ENCODE results near the gene IL16. TPM values are rescaled to one million over a fixed set of nuclear protein-coding genes. Genes with fewer than 3 reads are reported as not detected.

IL16 gene
- total RNA-seq, 2 experiments from 2014 or later, result 58.8 to 63.1 TPM

DNA sequence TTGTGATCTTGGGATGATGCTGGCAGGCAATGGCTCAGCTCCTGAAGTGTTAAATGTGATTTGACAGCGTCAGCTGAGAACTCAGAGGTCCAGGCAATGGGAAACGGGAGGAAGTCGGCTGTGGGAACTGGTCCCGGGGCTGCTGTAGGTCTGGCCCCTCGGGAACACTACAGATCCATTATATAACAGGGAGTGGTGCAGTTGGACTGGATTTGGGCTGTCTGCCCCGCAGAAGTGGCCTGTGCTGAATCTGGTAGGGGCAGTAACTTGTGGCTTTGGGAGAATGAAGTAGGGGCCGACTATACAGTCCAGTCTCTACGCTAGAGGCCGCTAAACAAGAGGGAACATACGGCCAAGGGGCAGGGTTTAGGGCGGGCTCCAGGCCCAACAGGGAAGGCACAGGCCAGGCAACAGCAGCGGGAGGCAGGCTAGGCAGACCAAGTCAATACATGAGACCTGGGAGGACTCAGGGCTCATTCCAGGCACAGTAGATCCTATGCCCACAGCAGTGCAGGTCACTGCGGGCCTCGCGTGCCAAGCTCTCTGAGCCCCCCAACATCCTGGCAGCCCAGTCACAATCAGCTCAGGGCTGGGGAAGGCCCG, 20.3 kb upstream of the IL16 start:
- Mint-ChIP-seq H3K9me3 (no peaks in the 10 kb centered on the region), H3K36me3 (no peaks in the 10 kb centered on the region), H3K27me3 (peaks cover 6% of the 10 kb centered on the region), H3K4me3 (no peak overlapping the region), H3K27ac (no peak overlapping the region), H3K4me1 (ENCODE audit: low read depth) (no peaks in the 10 kb centered on the region)
- CTCF ChIA-PET, result no interaction called here
- POLR2A ChIA-PET, result no interaction called here
- DNase-seq, result no peak
- intact Hi-C loops (cut with micrococcal nuclease), result no loop called here

- ChIA-PET POLR2A (no interaction called here), CTCF (interaction anchor here (2.2 kb wide), 1 partner anchor 88 kb away, joined by 11 read pairs; no protein-coding TSS in a partner anchor)
- Mint-ChIP-seq H3K36me3 (no peaks in the 10 kb centered on the region), H3K27ac (no peak overlapping the region), H3K4me1 (ENCODE audit: low read depth) (no peaks in the 10 kb centered on the region), H3K4me3 (no peak overlapping the region), H3K27me3 (peaks cover 10% of the 10 kb centered on the region), H3K9me3 (no peaks in the 10 kb centered on the region)
- DNase-seq, result no peak
- intact Hi-C loops (cut with micrococcal nuclease), result no loop called here
Observed at GRCh38 chr15:81178365-81178764, 18.3 kb upstream of the IL16 start.

GRCh38 chr15:81181220-81181619, 15.5 kb upstream of the IL16 start:
- POLR2A ChIA-PET, result no interaction called here
- H3K27ac Mint-ChIP-seq, result no peak overlapping the region
- H3K4me1 Mint-ChIP-seq (ENCODE audit: low read depth), result no peaks in the 10 kb centered on the region
- H3K27me3 Mint-ChIP-seq, result peaks cover 19% of the 10 kb centered on the region
- no peak for DNase-seq
- no peak overlapping the region for H3K4me3 Mint-ChIP-seq
- H3K9me3 Mint-ChIP-seq, result no peaks in the 10 kb centered on the region
- CTCF ChIA-PET, result no interaction called here
- H3K36me3 Mint-ChIP-seq, result no peaks in the 10 kb centered on the region
- intact Hi-C loops (cut with micrococcal nuclease), result no loop called here

- Mint-ChIP-seq H3K4me3 (no peak overlapping the region), H3K27me3 (peaks cover 19% of the 10 kb centered on the region), H3K9me3 (no peaks in the 10 kb centered on the region), H3K36me3 (no peaks in the 10 kb centered on the region), H3K27ac (no peak overlapping the region), H3K4me1 (ENCODE audit: low read depth) (no peaks in the 10 kb centered on the region)
- ChIA-PET POLR2A (no interaction called here), CTCF (no interaction called here)
- no peak for DNase-seq
- intact Hi-C loops (cut with micrococcal nuclease), result no loop called here
Observed at GRCh38 chr15:81182031-81182755, 14.5 kb upstream of the IL16 start.

DNA sequence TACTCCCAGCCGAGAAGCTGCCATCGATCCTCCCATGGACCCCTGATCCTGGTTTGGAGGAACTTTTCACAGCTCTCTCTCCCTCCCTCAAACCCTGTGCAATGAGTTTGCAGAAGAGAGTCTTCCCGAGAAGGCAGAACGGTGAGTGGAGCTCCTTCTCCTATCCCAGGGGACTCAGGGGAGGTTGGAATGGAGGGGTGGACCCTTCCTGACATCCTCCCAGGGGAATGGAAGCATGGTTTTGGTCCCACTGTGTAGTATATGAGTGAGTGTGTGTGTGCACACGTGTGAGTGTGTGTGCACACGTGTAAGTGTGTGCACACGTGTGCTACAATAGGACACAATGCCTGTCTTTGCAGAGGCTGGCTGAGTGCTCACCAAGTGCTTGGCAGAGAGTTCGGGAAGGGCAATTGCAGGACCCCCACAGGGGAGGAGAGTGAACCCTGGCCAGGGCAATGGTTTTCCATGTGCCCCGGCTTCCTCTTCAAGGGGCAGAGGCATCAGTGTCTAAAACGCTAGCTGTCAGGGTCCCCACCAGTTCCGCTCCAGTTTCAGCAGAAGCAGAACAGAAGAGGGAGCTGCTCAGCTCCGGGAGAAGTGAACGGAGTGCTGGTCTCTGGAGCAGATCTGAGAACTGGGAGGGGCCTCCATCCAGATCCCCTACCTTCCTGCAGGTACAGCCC, 13.8 kb upstream of the IL16 start:
- intact Hi-C loops (cut with micrococcal nuclease), result no loop called here
- Mint-ChIP-seq H3K36me3 (no peaks in the 10 kb centered on the region), H3K27ac (no peak overlapping the region), H3K4me1 (ENCODE audit: low read depth) (no peaks in the 10 kb centered on the region), H3K9me3 (no peaks in the 10 kb centered on the region), H3K4me3 (no peak overlapping the region), H3K27me3 (peaks cover 19% of the 10 kb centered on the region)
- DNase-seq, result no peak
- POLR2A ChIA-PET, result no interaction called here
- CTCF ChIA-PET, result interaction anchor here (0.9 kb wide), 1 partner anchor 83 kb away, joined by 3 read pairs; no protein-coding TSS in a partner anchor

GRCh38 chr15:81183439-81183775, 13.3 kb upstream of the IL16 start:
- intact Hi-C loops (cut with micrococcal nuclease), result no loop called here
- ChIA-PET CTCF (interaction anchor here (0.9 kb wide), 1 partner anchor 83 kb away, joined by 3 read pairs; no protein-coding TSS in a partner anchor), POLR2A (no interaction called here)
- H3K4me3 Mint-ChIP-seq, result no peak overlapping the region
- no peaks in the 10 kb centered on the region for H3K36me3 Mint-ChIP-seq
- no peaks in the 10 kb centered on the region for H3K4me1 Mint-ChIP-seq (ENCODE audit: low read depth)
- H3K27me3 Mint-ChIP-seq, result peaks cover 22% of the 10 kb centered on the region
- no peaks in the 10 kb centered on the region for H3K9me3 Mint-ChIP-seq
- DNase-seq, result no peak
- no peak overlapping the region for H3K27ac Mint-ChIP-seq

DNA sequence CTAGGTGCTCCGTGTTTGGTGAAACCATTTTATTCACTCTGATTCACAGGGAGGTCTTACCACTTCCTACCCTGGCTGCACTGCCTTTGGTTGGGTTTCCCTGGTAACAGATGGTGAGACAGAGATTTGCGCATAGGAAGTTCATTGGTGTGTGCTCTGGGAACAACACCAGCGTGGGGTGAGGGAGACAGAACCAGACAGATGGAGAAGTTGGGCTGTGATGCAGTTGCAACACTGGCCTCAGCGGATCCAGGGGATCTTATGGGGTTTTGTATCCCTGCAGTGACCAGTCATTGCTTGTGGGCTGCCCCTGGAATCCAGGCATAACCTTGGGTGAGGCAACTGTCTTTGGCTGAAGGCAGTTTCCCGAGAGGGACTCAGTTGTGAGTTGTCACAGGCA, 12.5 kb upstream of the IL16 start:
- no peaks in the 10 kb centered on the region for H3K36me3 Mint-ChIP-seq

DNA sequence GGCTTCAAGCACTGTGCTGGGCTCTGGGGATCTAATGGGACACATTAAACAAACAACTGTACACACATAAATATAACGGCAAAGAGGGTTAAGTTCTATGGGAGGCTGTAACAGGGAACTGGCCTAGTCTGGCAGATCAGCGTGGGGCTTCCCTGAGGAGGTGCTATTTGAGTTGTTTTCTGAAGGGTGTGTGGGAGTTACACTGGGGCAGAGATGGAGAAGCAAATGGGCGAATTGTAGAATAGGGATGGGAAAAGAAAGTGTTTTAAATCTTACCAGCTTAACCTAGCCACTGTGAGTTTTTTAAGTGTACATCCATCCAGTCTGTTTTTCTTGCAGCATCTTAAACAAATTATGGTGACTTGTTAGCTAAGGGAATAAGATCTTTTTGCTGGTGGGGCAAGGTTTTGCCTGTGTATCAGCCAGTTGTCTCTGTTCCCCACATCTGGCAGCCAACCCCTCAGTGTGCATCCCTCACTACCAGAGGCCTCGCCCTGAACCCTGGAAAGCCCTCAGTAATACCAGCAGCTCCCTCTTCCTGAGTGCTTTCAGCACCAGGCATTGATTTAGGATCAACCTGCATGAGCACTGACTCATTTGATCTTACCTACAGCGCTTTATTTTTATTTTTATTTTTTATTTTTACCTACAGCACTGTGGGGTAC, 10.9 kb upstream of the IL16 start:
- ChIA-PET POLR2A (no interaction called here), CTCF (interaction anchor here (1.0 kb wide), 1 partner anchor 81 kb away, joined by 3 read pairs; no protein-coding TSS in a partner anchor)
- no peaks in the 10 kb centered on the region for H3K9me3 Mint-ChIP-seq

More for the DNA sequence above, 12.5 kb upstream of the IL16 start:
- Mint-ChIP-seq H3K9me3 (no peaks in the 10 kb centered on the region), H3K27ac (no peak overlapping the region), H3K4me1 (ENCODE audit: low read depth) (no peaks in the 10 kb centered on the region), H3K27me3 (peaks cover 19% of the 10 kb centered on the region), H3K4me3 (no peak overlapping the region)
- DNase-seq, result no peak
- CTCF ChIA-PET, result interaction anchor here (1.1 kb wide), 1 partner anchor 82 kb away, joined by 3 read pairs; no protein-coding TSS in a partner anchor
- intact Hi-C loops (cut with micrococcal nuclease), result no loop called here
- POLR2A ChIA-PET, result no interaction called here

GRCh38 chr15:81188354-81188753, 8.3 kb upstream of the IL16 start:
- H3K27me3 Mint-ChIP-seq, result peaks cover 16% of the 10 kb centered on the region
- DNase-seq, result no peak
- H3K4me3 Mint-ChIP-seq, result no peak overlapping the region
- H3K27ac Mint-ChIP-seq, result no peak overlapping the region
- CTCF ChIA-PET, result no interaction called here
- intact Hi-C loops (cut with micrococcal nuclease), result no loop called here
- H3K36me3 Mint-ChIP-seq, result no peaks in the 10 kb centered on the region
- no peaks in the 10 kb centered on the region for H3K4me1 Mint-ChIP-seq (ENCODE audit: low read depth)
- POLR2A ChIA-PET, result no interaction called here
- no peaks in the 10 kb centered on the region for H3K9me3 Mint-ChIP-seq

More for the DNA sequence above, 10.9 kb upstream of the IL16 start:
- Mint-ChIP-seq H3K27me3 (peaks cover 19% of the 10 kb centered on the region), H3K36me3 (no peaks in the 10 kb centered on the region), H3K4me3 (no peak overlapping the region), H3K4me1 (ENCODE audit: low read depth) (no peaks in the 10 kb centered on the region), H3K27ac (no peak overlapping the region)
- no peak for DNase-seq
- intact Hi-C loops (cut with micrococcal nuclease), result no loop called here

- Mint-ChIP-seq H3K27ac (no peak overlapping the region), H3K4me1 (ENCODE audit: low read depth) (no peaks in the 10 kb centered on the region), H3K27me3 (peaks cover 13% of the 10 kb centered on the region), H3K4me3 (no peak overlapping the region), H3K9me3 (no peaks in the 10 kb centered on the region), H3K36me3 (no peaks in the 10 kb centered on the region)
- intact Hi-C loops (cut with micrococcal nuclease), result loop anchor here (5.0 kb wide), 1 partner anchor 223 kb away; no protein-coding TSS in a partner anchor
- DNase-seq, result no peak
- ChIA-PET POLR2A (no interaction called here), CTCF (no interaction called here)
Observed at GRCh38 chr15:81189583-81190283, 6.9 kb upstream of the IL16 start.

DNA sequence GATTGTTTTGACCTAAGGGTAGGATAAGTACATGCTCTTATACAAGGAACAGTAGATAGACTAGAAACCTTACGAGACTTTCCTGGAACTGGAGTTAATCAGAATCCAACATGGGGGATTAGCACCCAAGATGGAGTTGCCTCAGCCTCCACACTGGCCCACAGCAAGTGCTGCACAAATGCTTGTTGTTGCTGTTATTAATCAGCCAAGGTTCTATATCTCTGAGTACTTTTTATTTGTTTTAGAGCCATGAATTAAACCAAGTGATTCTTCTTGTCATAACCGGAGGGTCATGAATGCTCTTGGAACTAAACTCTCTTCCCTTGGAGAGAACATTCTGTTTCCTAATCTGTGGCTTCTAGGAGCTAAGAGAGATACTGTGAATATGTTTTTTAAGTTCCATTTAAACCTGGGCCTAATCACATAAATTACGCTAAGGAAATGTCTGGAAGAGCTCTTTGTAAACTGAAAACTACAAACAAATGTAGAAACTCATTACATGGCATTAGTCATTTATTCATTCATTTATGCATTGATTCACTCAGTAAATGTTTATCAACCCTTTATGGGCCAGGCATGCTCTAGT, 5.7 kb upstream of the IL16 start:
- Mint-ChIP-seq H3K9me3 (no peaks in the 10 kb centered on the region), H3K4me3 (no peak overlapping the region), H3K27ac (no peak overlapping the region), H3K4me1 (ENCODE audit: low read depth) (no peaks in the 10 kb centered on the region), H3K36me3 (no peaks in the 10 kb centered on the region), H3K27me3 (peaks cover 11% of the 10 kb centered on the region)
- ChIA-PET POLR2A (no interaction called here), CTCF (no interaction called here)
- intact Hi-C loops (cut with micrococcal nuclease), result loop anchor here (5.0 kb wide), 1 partner anchor 221 kb away; no protein-coding TSS in a partner anchor
- no peak for DNase-seq
